ENCODE measurements around the gene ZC3H7A.
A peak's percentile ranks its signal among the peaks of the same experiment; 100 is the strongest.
"Not testable (repeated sequence)": the region's sequence is repeated elsewhere in the genome, so short reads cannot be mapped to it uniquely, and the experiment has no call there.

ZC3H7A gene

GRCh38 chr16:11797166-11797956 is at the start of gene ZC3H7A:
Gene ZC3H7A (minus strand): TSS chr16:11797258. CDS start chr16:11782354, 14,904 bp downstream.
- DNase-seq (ENCODE audit: low read depth): peak; percentile 96

GRCh38 chr16:11844499-11844898 is 47.4 kb upstream of the ZC3H7A start:
- DNase-seq (ENCODE audit: low read depth): no peak

GRCh38 chr16:11843861-11844260 is 46.8 kb upstream of the ZC3H7A start:
- DNase-seq (ENCODE audit: low read depth): no peak

GRCh38 chr16:11843206-11843605 is 46.1 kb upstream of the ZC3H7A start:
- no peak for DNase-seq (ENCODE audit: low read depth)

- no peak for DNase-seq (ENCODE audit: low read depth)
Observed at GRCh38 chr16:11841026-11841425, 44.0 kb upstream of the ZC3H7A start.

- DNase-seq (ENCODE audit: low read depth): peak; percentile 82
Observed at GRCh38 chr16:11836650-11837244, 39.7 kb upstream of the ZC3H7A start.

GRCh38 chr16:11835891-11836649 is 39.0 kb upstream of the ZC3H7A start:
- DNase-seq (ENCODE audit: low read depth): peak; percentile 82

GRCh38 chr16:11835309-11835708 is 38.3 kb upstream of the ZC3H7A start:
- no peak for DNase-seq (ENCODE audit: low read depth)

- peak; percentile 99 for DNase-seq (ENCODE audit: low read depth)
Observed at GRCh38 chr16:11833951-11834695, 37.1 kb upstream of the ZC3H7A start.

- no peak for DNase-seq (ENCODE audit: low read depth)
Observed at GRCh38 chr16:11828696-11829095, 31.6 kb upstream of the ZC3H7A start.

GRCh38 chr16:11825520-11826165 is 28.6 kb upstream of the ZC3H7A start:
- DNase-seq (ENCODE audit: low read depth): not testable (repeated sequence)

- no peak for DNase-seq (ENCODE audit: low read depth)
Observed at GRCh38 chr16:11824362-11824761, 27.3 kb upstream of the ZC3H7A start.

GRCh38 chr16:11823645-11824044 is 26.6 kb upstream of the ZC3H7A start:
- not testable (repeated sequence) for DNase-seq (ENCODE audit: low read depth)

- DNase-seq (ENCODE audit: low read depth): no peak
Observed at GRCh38 chr16:11819798-11820197, 22.7 kb upstream of the ZC3H7A start.

GRCh38 chr16:11818970-11819369 is 21.9 kb upstream of the ZC3H7A start:
- DNase-seq (ENCODE audit: low read depth): not testable (repeated sequence)

- no peak for DNase-seq (ENCODE audit: low read depth)
Observed at GRCh38 chr16:11816123-11816522, 19.1 kb upstream of the ZC3H7A start.

GRCh38 chr16:11814800-11815199 is 17.7 kb upstream of the ZC3H7A start:
- not testable (repeated sequence) for DNase-seq (ENCODE audit: low read depth)

GRCh38 chr16:11806721-11807120 is 9.7 kb upstream of the ZC3H7A start:
- DNase-seq (ENCODE audit: low read depth): peak; percentile 89

GRCh38 chr16:11805556-11805955 is 8.5 kb upstream of the ZC3H7A start:
- DNase-seq (ENCODE audit: low read depth): no peak

GRCh38 chr16:11801481-11802021 is 4.5 kb upstream of the ZC3H7A start:
- peak; percentile 81 for DNase-seq (ENCODE audit: low read depth)

- no peak for DNase-seq (ENCODE audit: low read depth)
Observed at GRCh38 chr16:11800382-11800718, 3.3 kb upstream of the ZC3H7A start.

Data from amniotic epithelial cell (primary cell).